B cell (primary cell): ENCODE results near the gene TKTL1. TPM values are rescaled to one million over a fixed set of nuclear protein-coding genes. Genes with fewer than 3 reads are reported as not detected.

Experiments
- ATAC-seq: fragments of 200-7000 bp; cut with Tn5 transposase; one replicate; pipeline ENCODE4 v1.10.0; 2021; ENCODE audit warnings: low read depth, mild to moderate bottlenecking, moderate number of reproducible peaks, moderate library complexity
- CTCF ChIA-PET: fragments of 350-600 bp; sonication (Branson Sonifier 250); formaldehyde crosslinking; loops from one replicate; lab custom pipeline; 2021; ENCODE audit warnings: antibody characterized with exemption, inconsistent platforms; lab: Charles Lee
- POLR2A ChIA-PET: fragments of 350-600 bp; sonication (Branson Sonifier 250); formaldehyde crosslinking; loops from one replicate; lab custom pipeline; 2021; ENCODE audit warnings: antibody characterized with exemption; lab: Charles Lee
- DNase-seq: peaks from one replicate; pipeline ENCODE4 v3.0.0; 2013
- H2AFZ ChIP-seq: 2 replicates; pipeline ENCODE4 v1.6.1; 2012; ENCODE audit warnings: mild to moderate bottlenecking, low read depth, low read length; ENCODE audit not compliant: insufficient read depth, poor library complexity, severe bottlenecking
- H3K27ac ChIP-seq, 2 donors: 1 replicate in 1 of 2; 2 replicates in 1 of 2; pipeline ENCODE4 v1.5.1; 2012 to 2013; ENCODE audit warnings: low read length in 2 of 2, mild to moderate bottlenecking in 2 of 2, moderate library complexity in 1 of 2
- H3K27me3 ChIP-seq, 4 experiments: fragments of 200-600 bp in 1 of 4; sonication (generic) in 1 of 4; replicated peaks in 1 of 4; 1 replicate in 2 of 4; 2 replicates in 2 of 4; pipeline versions ENCODE4 v1.6.1 to v1.7.0; 2013 to 2016; ENCODE audit warnings: low read length in 3 of 4, mild to moderate bottlenecking in 2 of 4, mixed read lengths in 1 of 4, moderate library complexity in 1 of 4; ENCODE audit not compliant: insufficient read depth in 4 of 4, control insufficient read depth in 3 of 4; ENCODE audit errors: control extremely low read depth in 1 of 4
- H3K36me3 ChIP-seq, 2 experiments: replicated peaks in 1 of 2; 1 replicate in 1 of 2; 2 replicates in 1 of 2; pipeline versions ENCODE4 v1.6.1 to v1.7.1; 2013; ENCODE audit warnings: low read length in 1 of 2; ENCODE audit not compliant: insufficient read depth in 2 of 2, control insufficient read depth in 1 of 2; ENCODE audit errors: control extremely low read depth in 1 of 2, extremely low read depth in 1 of 2
- H3K4me1 ChIP-seq, 2 donors: fragments of 200-600 bp in 1 of 2; sonication (generic) in 1 of 2; 1 replicate in 1 of 2; 2 replicates in 1 of 2; pipeline versions ENCODE4 v1.5.1 to v1.6.1; 2013 to 2017; ENCODE audit warnings: low read length in 2 of 2; ENCODE audit not compliant: control insufficient read depth in 2 of 2, insufficient read depth in 2 of 2
- H3K4me2 ChIP-seq: replicated peaks from 2 replicates; pipeline ENCODE3; 2012; ENCODE audit warnings: mild to moderate bottlenecking, low read depth, low read length; ENCODE audit not compliant: poor library complexity, severe bottlenecking
- H3K4me3 ChIP-seq, 5 experiments: fragments of 200-600 bp in 1 of 5; sonication (generic) in 1 of 5; 1 replicate in 3 of 5; 2 replicates in 2 of 5; pipeline versions ENCODE4 v1.5.1 to v1.7.0; 2011 to 2016; ENCODE audit warnings: low read length in 4 of 5, mild to moderate bottlenecking in 4 of 5, low read depth in 2 of 5, control low read depth in 1 of 5, moderate library complexity in 1 of 5; ENCODE audit not compliant: insufficient read depth in 1 of 5; ENCODE audit errors: control extremely low read depth in 1 of 5, extremely low read depth in 1 of 5
- H3K79me2 ChIP-seq: fragments of 200-600 bp; sonication (generic); one replicate; pipeline ENCODE4 v1.6.0; 2016; ENCODE audit warnings: low read length; ENCODE audit not compliant: control insufficient read depth, insufficient read depth
- H3K9ac ChIP-seq: fragments of 200-600 bp; sonication (generic); 2 replicates; pipeline ENCODE4 v1.6.1; 2017; ENCODE audit warnings: mild to moderate bottlenecking, low read length, moderate library complexity
- H3K9me3 ChIP-seq, 3 donors: one replicate each; pipeline versions ENCODE4 v1.6.1 to v1.7.1; 2013; ENCODE audit warnings: low read length in 2 of 3; ENCODE audit not compliant: control insufficient read depth in 2 of 3, insufficient read depth in 1 of 3; ENCODE audit errors: control extremely low read depth in 1 of 3
- H4K20me1 ChIP-seq: 2 replicates; pipeline ENCODE4 v1.6.0; 2012; ENCODE audit warnings: mild to moderate bottlenecking, low read length; ENCODE audit not compliant: insufficient read depth, control insufficient read depth, poor library complexity, severe bottlenecking
- H3K27ac Mint-ChIP-seq: one replicate; pipeline ENCODE4 v1.8.0; 2021; ENCODE audit warnings: mixed read lengths
- H3K27me3 Mint-ChIP-seq: one replicate; pipeline ENCODE4 v1.8.0; 2021; ENCODE audit warnings: mixed read lengths
- H3K4me1 Mint-ChIP-seq: one replicate; pipeline ENCODE4 v1.8.0; 2021; ENCODE audit warnings: mixed read lengths
- H3K4me3 Mint-ChIP-seq: one replicate; pipeline ENCODE4 v1.8.0; 2021; ENCODE audit warnings: mixed read lengths
- H3K9me3 Mint-ChIP-seq: one replicate; pipeline ENCODE4 v1.8.0; 2022; ENCODE audit warnings: mixed read lengths; ENCODE audit not compliant: insufficient read depth
- CTCF ChIP-seq: fragments of 200-600 bp; IDR thresholded peaks from one replicate; pipeline ENCODE4 v1.8.0; 2022; ENCODE audit warnings: antibody characterized with exemption, mild to moderate bottlenecking
- EZH2 ChIP-seq: IDR thresholded peaks from 2 replicates; pipeline ENCODE4 v1.6.1; 2012; ENCODE audit warnings: borderline replicate concordance, low read depth, mild to moderate bottlenecking, moderate library complexity, low read length; ENCODE audit not compliant: insufficient read depth, poor library complexity, severe bottlenecking
- WGBS: methylation state at CpG from one replicate; pipeline ENCODE4 v1.1.5; 2013; ENCODE audit warnings: missing lambda C conversion rate; ENCODE audit not compliant: insufficient coverage; 5-methylcytosine and 5-hydroxymethylcytosine counted together
- intact Hi-C: fragments of 100-400 bp; cut with micrococcal nuclease; formaldehyde crosslinking; loops from one replicate; pipeline ENCODE4 v1.10.0; 2022
- polyA plus RNA-seq: library from polyadenylated mRNA; depleted of rRNA; stranded (reverse); fragments of >200 nt; gene quantifications from 2 replicates; pipeline ENCODE4 v1.2.3, GENCODE V29; 2012
- total RNA-seq, 2 donors: library from RNA; stranded (reverse); fragments of 120-200 nt in 1 of 2; gene quantifications; 1 replicate in 1 of 2; 2 replicates in 1 of 2; pipeline versions ENCODE4 v1.2.3 to v1.2.4, GENCODE V29; 2013 to 2022

Gene TKTL1
- total and polyA plus RNA-seq, 2 donors (not counting 1 experiment from before 2014, with no cell fraction given): 0.18 to 0.96 TPM

- Histone ChIP-seq H2AFZ (peak within 1 kb of the TSS; percentile 22), H3K4me3 (peak within 1 kb of the TSS in 4 of 5 experiments; percentile 15 to 46 (median 29)), H3K27me3 (no peaks in the 10 kb centered on the region), H3K79me2 (peaks cover 16% of the 10 kb centered on the region), H3K9ac (peak within 1 kb of the TSS; percentile 29), H3K4me2 (peak within 1 kb of the TSS; percentile 74), H3K9me3 (no peaks in the 10 kb centered on the region), H4K20me1 (no peaks in the 10 kb centered on the region), H3K27ac (no peak within 1 kb of the TSS), H3K36me3 (no peaks in the 10 kb centered on the region), H3K4me1 (peaks cover 27 to 44% of the 10 kb centered on the region in 2 donors)
- CTCF ChIA-PET: interaction anchor here (0.8 to 3.2 kb wide), 7 partner anchors 9 to 160 kb away, joined by 3 to 45 read pairs (median 5); partner anchors contain the start of genes RPL10 and SLC10A3
- POLR2A ChIA-PET: interaction anchor here (0.6 to 1.2 kb wide), 3 partner anchors 24 to 159 kb away, joined by 3 to 7 read pairs (median 3); no protein-coding TSS in a partner anchor
- no peaks in the 10 kb centered on the region for H3K27me3 Mint-ChIP-seq
- no peak for TF ChIP-seq CTCF
- TF ChIP-seq EZH2: no peak
- peak within 1 kb of the TSS; percentile 70 for H3K4me3 Mint-ChIP-seq
- H3K4me1 Mint-ChIP-seq: peaks cover 25% of the 10 kb centered on the region
- H3K9me3 Mint-ChIP-seq: no peaks in the 10 kb centered on the region
- ATAC-seq: no peak
- 10% methylated on average over 64 of the region's 95 CpGs for WGBS
- peak; percentile 60 for DNase-seq
- intact Hi-C loops: loop anchor here (1.0 to 10.0 kb wide), 4 partner anchors 143 to 402 kb away; partner anchors contain the start of genes FAM3A, HCFC1, MECP2 and TMEM187
- peak within 1 kb of the TSS; percentile 59 for H3K27ac Mint-ChIP-seq
These were observed 78.9 kb downstream of the TKTL1 start, which contains the start of gene FLNA for GRCh38 chrX:154374313-154375155. Gene FLNA, minus strand, starts transcription at chrX:154374634. Its CDS starts 3,389 bp downstream, at chrX:154371245.
